Ishikawa (cell line): Measurements from ENCODE around the gene NPLOC4.

Source experiments
- CEBPB ChIP-seq: IDR thresholded peaks from 2 replicates; pipeline ENCODE4 v1.6.1; 2012
- CREB1 ChIP-seq: IDR thresholded peaks from 2 replicates; pipeline ENCODE4 v1.6.1; 2012; ENCODE audit warnings: low read depth
- EGR1 ChIP-seq: IDR thresholded peaks from 2 replicates; pipeline ENCODE4 v1.6.1; 2012
- EP300 ChIP-seq: IDR thresholded peaks from 2 replicates; pipeline ENCODE4 v1.6.1; 2012; ENCODE audit warnings: borderline replicate concordance
- MAX ChIP-seq: IDR thresholded peaks from 2 replicates; pipeline ENCODE4 v1.6.1; 2012
- NFIC ChIP-seq: IDR thresholded peaks from 2 replicates; pipeline ENCODE4 v1.6.1; 2012
- RAD21 ChIP-seq: IDR thresholded peaks from 2 replicates; pipeline ENCODE4 v1.6.1; 2012; ENCODE audit warnings: low read depth
- REST ChIP-seq: IDR thresholded peaks from 2 replicates; pipeline ENCODE4 v1.6.1; 2012; ENCODE audit warnings: low read depth, mild to moderate bottlenecking
- TAF1 ChIP-seq: IDR thresholded peaks from 2 replicates; pipeline ENCODE4 v1.6.1; 2012; ENCODE audit warnings: low read depth, mild to moderate bottlenecking
- TCF12 ChIP-seq: IDR thresholded peaks from 2 replicates; pipeline ENCODE4 v1.6.1; 2012; ENCODE audit warnings: low read depth
- TEAD4 ChIP-seq: IDR thresholded peaks from 2 replicates; pipeline ENCODE4 v1.6.1; 2012
- USF1 ChIP-seq: IDR thresholded peaks from 2 replicates; pipeline ENCODE4 v1.6.1; 2012
- YY1 ChIP-seq: IDR thresholded peaks from 2 replicates; pipeline ENCODE4 v1.6.1; 2012; ENCODE audit warnings: low read depth
- ZBTB7A ChIP-seq: IDR thresholded peaks from 2 replicates; pipeline ENCODE4 v1.6.1; 2012; ENCODE audit warnings: low read depth

Gene NPLOC4

GRCh38 chr17:81524865-81525159 is 112.1 kb downstream of the NPLOC4 start:
- TF ChIP-seq ZBTB7A (no peak), EGR1 (no peak), CREB1 (no peak), EP300 (no peak), REST (no peak), TAF1 (no peak), TEAD4 (no peak), USF1 (no peak), YY1 (no peak)

- TF ChIP-seq CEBPB: no peak
- no peak for TF ChIP-seq CREB1
- no peak for TF ChIP-seq EP300
- TF ChIP-seq MAX: 0 out of 2 replicates have a peak, but pooled peaks have one; percentile 23
- no peak for TF ChIP-seq REST
- no peak for TF ChIP-seq TCF12
These were observed 112.7 kb downstream of the NPLOC4 start for GRCh38 chr17:81524039-81524864.

- no peak for TF ChIP-seq CREB1
- peak; percentile 50 for TF ChIP-seq NFIC
- TF ChIP-seq EP300: 0 out of 2 replicates have a peak, but pooled peaks have one; percentile 20
- TF ChIP-seq ZBTB7A: peak; percentile 17
- peak; percentile 84 for TF ChIP-seq USF1
- no peak for TF ChIP-seq EGR1
- no peak for TF ChIP-seq REST
These were observed 113.4 kb downstream of the NPLOC4 start for GRCh38 chr17:81523402-81524038.

GRCh38 chr17:81522491-81523401 is 114.2 kb downstream of the NPLOC4 start:
- peak; percentile 36; the same call in 1 of the 2 replicates for TF ChIP-seq RAD21
- TF ChIP-seq NFIC: no peak
- peak; percentile 88 for TF ChIP-seq ZBTB7A
- no peak for TF ChIP-seq CEBPB
